WTC11 (cell line): Measurements from ENCODE around the gene TPD52L2. TPM values are rescaled to one million over a fixed set of nuclear protein-coding genes. Genes with fewer than 3 reads are reported as not detected.

Experiments used
- ATAC-seq: fragments of 200-7000 bp; cut with Tn5 transposase; 2 replicates; pipeline ENCODE4 v1.10.0; 2021; ENCODE audit warnings: mild to moderate bottlenecking, moderate library complexity
- CTCF ChIA-PET: fragments of 300-600 bp; sonication (Branson Sonifier 250); formaldehyde crosslinking; loops from one replicate; lab custom pipeline; 2021; ENCODE audit warnings: antibody characterized with exemption; lab: Charles Lee
- POLR2A ChIA-PET: fragments of 350-600 bp; sonication (Branson Sonifier 250); formaldehyde crosslinking; loops from one replicate; lab custom pipeline; 2021; ENCODE audit warnings: antibody characterized with exemption; lab: Charles Lee
- DNase-seq: peaks from one replicate; pipeline ENCODE4 v3.0.0; 2021; ENCODE audit warnings: low spot score
- H3K27ac Mint-ChIP-seq: 2 replicates; pipeline ENCODE4 v1.8.0; 2021; ENCODE audit warnings: mixed read lengths
- H3K27me3 Mint-ChIP-seq: 2 replicates; pipeline ENCODE4 v1.8.0; 2021; ENCODE audit warnings: low read depth, mild to moderate bottlenecking, moderate library complexity, mixed read lengths
- H3K36me3 Mint-ChIP-seq: 2 replicates; pipeline ENCODE4 v1.8.0; 2021; ENCODE audit warnings: mixed read lengths
- H3K4me1 Mint-ChIP-seq: 2 replicates; pipeline ENCODE4 v1.8.0; 2022; ENCODE audit warnings: mixed read lengths
- H3K4me3 Mint-ChIP-seq: 2 replicates; pipeline ENCODE4 v1.8.0; 2021; ENCODE audit warnings: mild to moderate bottlenecking, moderate library complexity, mixed read lengths
- H3K9me3 Mint-ChIP-seq: 2 replicates; pipeline ENCODE4 v1.8.0; 2021; ENCODE audit warnings: mixed read lengths
- ARID4B ChIP-seq: sonication (generic); formaldehyde crosslinking; IDR thresholded peaks from 2 replicates; pipeline ENCODE4 v1.8.0; 2023; ENCODE audit warnings: missing genetic modification reagents, mild to moderate bottlenecking, borderline replicate concordance
- ATF2 ChIP-seq: sonication (generic); formaldehyde crosslinking; IDR thresholded peaks from 2 replicates; pipeline ENCODE4 v1.8.1; 2022; ENCODE audit warnings: low read depth, missing genetic modification reagents, borderline replicate concordance
- CREM ChIP-seq: sonication (generic); formaldehyde crosslinking; IDR thresholded peaks from 2 replicates; pipeline ENCODE4 v1.8.1; 2022; ENCODE audit warnings: mild to moderate bottlenecking, missing genetic modification reagents, moderate library complexity
- E2F4 ChIP-seq: sonication (generic); formaldehyde crosslinking; IDR thresholded peaks from 2 replicates; pipeline ENCODE4 v1.8.1; 2022; ENCODE audit warnings: low read depth, mild to moderate bottlenecking, moderate library complexity, missing genetic modification reagents, borderline replicate concordance
- E2F5 ChIP-seq: sonication (generic); formaldehyde crosslinking; IDR thresholded peaks from 2 replicates; pipeline ENCODE4 v1.8.1; 2022; ENCODE audit warnings: mild to moderate bottlenecking, moderate library complexity, missing genetic modification reagents
- EMX1 ChIP-seq: fragments of 250-450 bp; sonication (Bioruptor Pico); IDR thresholded peaks from 2 replicates; pipeline ENCODE4 v1.8.0; 2021; ENCODE audit warnings: mild to moderate bottlenecking
- ETV6 ChIP-seq: sonication (generic); formaldehyde crosslinking; IDR thresholded peaks from 2 replicates; pipeline ENCODE4 v1.8.1; 2022; ENCODE audit warnings: mild to moderate bottlenecking, missing genetic modification reagents
- FOXP1 ChIP-seq: sonication (generic); formaldehyde crosslinking; IDR thresholded peaks from 2 replicates; pipeline ENCODE4 v1.8.0; 2022; ENCODE audit warnings: missing genetic modification reagents, mild to moderate bottlenecking, moderate library complexity, borderline replicate concordance
- FOXP4 ChIP-seq: sonication (generic); formaldehyde crosslinking; IDR thresholded peaks from 2 replicates; pipeline ENCODE4 v1.8.0; 2022; ENCODE audit warnings: mild to moderate bottlenecking, missing genetic modification reagents
- HMGXB4 ChIP-seq: sonication (generic); formaldehyde crosslinking; IDR thresholded peaks from 2 replicates; pipeline ENCODE4 v1.8.1; 2023; ENCODE audit warnings: mild to moderate bottlenecking, moderate library complexity, missing genetic modification reagents
- JUN ChIP-seq: sonication (generic); formaldehyde crosslinking; IDR thresholded peaks from 2 replicates; pipeline ENCODE4 v1.8.0; 2023; ENCODE audit warnings: mild to moderate bottlenecking, missing genetic modification reagents
- MXD4 ChIP-seq: fragments of 250-450 bp; sonication (Bioruptor Pico); IDR thresholded peaks from 2 replicates; pipeline ENCODE4 v1.8.0; 2021; ENCODE audit warnings: mild to moderate bottlenecking, moderate library complexity, borderline replicate concordance
- NFYB ChIP-seq: sonication (generic); formaldehyde crosslinking; conservative IDR thresholded peaks from 2 replicates; pipeline ENCODE4 v1.8.0; 2022; ENCODE audit warnings: low read depth, missing genetic modification reagents
- PRRX2 ChIP-seq: fragments of 250-450 bp; sonication (Bioruptor Pico); IDR thresholded peaks from 2 replicates; pipeline ENCODE4 v1.8.0; 2021; ENCODE audit warnings: mild to moderate bottlenecking
- SOX15 ChIP-seq: fragments of 250-450 bp; sonication (Bioruptor Pico); IDR thresholded peaks from 2 replicates; pipeline ENCODE4 v1.9.0; 2021; ENCODE audit warnings: mild to moderate bottlenecking
- TEAD1 ChIP-seq: sonication (generic); formaldehyde crosslinking; IDR thresholded peaks from 2 replicates; pipeline ENCODE4 v1.8.0; 2022; ENCODE audit warnings: mild to moderate bottlenecking, missing genetic modification reagents
- USF1 ChIP-seq: sonication (generic); formaldehyde crosslinking; IDR thresholded peaks from 2 replicates; pipeline ENCODE4 v1.8.0; 2022; ENCODE audit warnings: mild to moderate bottlenecking, missing genetic modification reagents
- total RNA-seq: library from RNA; stranded (reverse); gene quantifications from 3 replicates; pipeline ENCODE4 v1.2.3, GENCODE V29; 2021

Gene TPD52L2
- total RNA-seq, 1 experiment from 2014 or later: 80.8 TPM

GRCh38 chr20:63821811-63822210 is 43.3 kb upstream of the TPD52L2 start (continued):
- TF ChIP-seq ETV6 (CRISPR knock-in tag) (no peak), EMX1 (CRISPR knock-in tag) (no peak)

- H3K4me3 Mint-ChIP-seq: no peak overlapping the region
- no peak overlapping the region; the same call in 1 of the 2 replicates for H3K27ac Mint-ChIP-seq
- H3K4me1 Mint-ChIP-seq: peaks cover 14% of the 10 kb centered on the region; the same call in 1 of the 2 replicates
- no peak for ATAC-seq
- CTCF ChIA-PET: interaction anchor here (2.8 kb wide), 1 partner anchor 47 kb away, joined by 11 read pairs; no protein-coding TSS in a partner anchor
- TF ChIP-seq ATF2 (CRISPR knock-in tag) (no peak), NFYB (CRISPR knock-in tag) (no peak)
- POLR2A ChIA-PET: no interaction called here
- no peaks in the 10 kb centered on the region for H3K27me3 Mint-ChIP-seq
- no peaks in the 10 kb centered on the region for H3K36me3 Mint-ChIP-seq
- H3K9me3 Mint-ChIP-seq: no peaks in the 10 kb centered on the region
- no peak for DNase-seq
Observed at GRCh38 chr20:63822276-63822696, 42.8 kb upstream of the TPD52L2 start.

GRCh38 chr20:63823691-63824311 is 41.3 kb upstream of the TPD52L2 start:
- Mint-ChIP-seq H3K27ac (no peak overlapping the region), H3K36me3 (no peaks in the 10 kb centered on the region), H3K9me3 (no peaks in the 10 kb centered on the region), H3K4me3 (no peak overlapping the region), H3K4me1 (peaks cover 17% of the 10 kb centered on the region), H3K27me3 (peaks cover 8% of the 10 kb centered on the region)
- TF ChIP-seq JUN: no peak
- TF ChIP-seq MXD4: no peak
- TF ChIP-seq USF1 (CRISPR knock-in tag): no peak
- no peak for TF ChIP-seq CREM (CRISPR knock-in tag)
- TF ChIP-seq SOX15 (CRISPR knock-in tag): no peak
- TF ChIP-seq E2F5: no peak
- TF ChIP-seq HMGXB4 (CRISPR knock-in tag): no peak
- TF ChIP-seq FOXP1 (CRISPR knock-in tag): no peak
- no peak for TF ChIP-seq E2F4 (CRISPR knock-in tag)
- no peak for TF ChIP-seq ARID4B (CRISPR knock-in tag)
- no peak for TF ChIP-seq PRRX2 (CRISPR knock-in tag)
- TF ChIP-seq TEAD1 (CRISPR knock-in tag): no peak
- no peak for TF ChIP-seq FOXP4 (CRISPR knock-in tag)
- CTCF ChIA-PET: interaction anchor here (0.6 to 0.8 kb wide), 2 partner anchors 24 to 48 kb away, joined by 4 read pairs; no protein-coding TSS in a partner anchor
- no peak for ATAC-seq
- POLR2A ChIA-PET: no interaction called here
- no peak for DNase-seq
